CD4-positive, alpha-beta T cell treated with Interleukin-1 beta for 1 hour (primary cell): ENCODE measurements around the gene SLTM.
"Not testable (repeated sequence)": the region's sequence is repeated elsewhere in the genome, so short reads cannot be mapped to it uniquely, and the experiment has no call there.

Experiments
- DNase-seq, 2 donors: peaks; one replicate each; pipeline ENCODE4 v3.0.0-alpha.2; 2020 to 2022

Gene SLTM

DNA sequence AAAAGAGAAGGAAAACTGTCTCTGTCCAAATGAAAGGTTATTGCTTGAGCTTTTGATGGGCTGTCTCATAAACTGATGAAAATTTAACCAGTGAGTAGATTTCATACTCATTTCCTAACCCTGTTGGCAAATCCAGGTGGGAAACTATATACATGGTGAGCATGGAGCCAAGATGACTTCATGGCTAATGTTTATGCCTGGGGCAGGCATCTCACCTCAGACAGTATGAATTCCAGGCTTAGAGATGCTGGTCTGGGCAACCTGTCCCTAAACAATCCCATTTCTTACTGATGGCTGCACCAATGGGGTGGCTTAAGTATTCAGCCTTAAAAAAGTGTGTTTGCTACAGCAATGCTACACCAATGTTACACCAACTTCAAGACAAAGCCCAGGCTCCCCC is 58.1 kb downstream of the SLTM start:
- DNase-seq = no peak

DNA sequence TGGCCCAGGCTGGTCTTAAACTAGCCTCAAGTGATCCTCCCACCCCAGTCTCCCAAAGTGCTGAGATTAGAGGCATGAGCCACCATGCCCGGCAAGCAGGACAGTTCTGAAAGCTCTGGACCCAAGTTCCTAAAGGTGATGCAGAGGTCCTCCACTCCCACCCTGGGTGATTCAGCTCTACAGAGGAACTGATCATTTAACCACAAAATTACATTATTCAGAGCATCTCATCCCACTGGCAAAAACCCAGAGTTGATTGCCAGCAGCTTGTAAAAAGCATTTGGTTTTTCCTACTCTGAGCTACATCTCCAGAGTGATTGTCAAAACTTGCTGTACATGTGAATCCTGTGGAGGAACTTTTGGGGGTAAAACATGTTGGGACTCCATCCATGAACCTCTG is 60.2 kb downstream of the SLTM start:
- no peak for DNase-seq

DNA sequence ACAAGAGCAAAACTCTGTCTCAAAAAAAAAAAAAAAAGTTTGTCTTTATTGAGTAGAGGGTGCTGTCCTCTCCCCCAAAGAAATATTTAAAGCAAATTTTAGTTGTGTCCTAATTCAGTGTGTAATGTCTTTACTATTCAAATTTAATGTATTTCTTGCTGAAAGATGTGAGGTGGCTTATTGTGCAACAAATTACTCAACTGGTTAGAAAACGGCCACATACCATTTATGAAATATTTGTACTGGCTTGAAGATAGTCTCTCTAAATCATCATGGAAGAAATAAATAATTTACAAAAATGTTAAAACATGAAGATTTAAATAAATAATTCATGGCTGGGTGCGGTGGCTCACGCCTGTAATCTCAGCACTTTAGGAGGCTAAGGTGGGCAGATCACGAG is 63.0 kb downstream of the SLTM start:
- DNase-seq = no peak

DNA sequence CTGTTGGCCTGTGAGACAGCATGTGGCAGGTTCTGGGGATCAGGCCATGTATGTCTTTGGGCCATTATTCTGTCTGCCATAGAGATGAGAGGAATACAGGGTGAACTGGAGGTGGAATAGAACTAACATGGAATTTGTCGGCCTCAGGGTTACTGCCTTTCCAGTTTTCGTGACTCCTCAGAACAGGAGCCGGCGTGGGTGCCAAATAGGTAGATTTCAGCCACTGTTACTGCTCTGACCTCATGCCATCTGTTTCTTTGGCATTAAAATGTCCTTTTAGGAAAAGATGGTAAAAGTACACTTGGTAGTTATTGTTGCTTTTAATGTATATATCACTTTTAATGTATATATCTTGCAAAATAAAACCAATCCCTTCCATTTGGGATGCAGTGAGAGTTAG is 65.6 kb downstream of the SLTM start:
- DNase-seq = no peak

DNA sequence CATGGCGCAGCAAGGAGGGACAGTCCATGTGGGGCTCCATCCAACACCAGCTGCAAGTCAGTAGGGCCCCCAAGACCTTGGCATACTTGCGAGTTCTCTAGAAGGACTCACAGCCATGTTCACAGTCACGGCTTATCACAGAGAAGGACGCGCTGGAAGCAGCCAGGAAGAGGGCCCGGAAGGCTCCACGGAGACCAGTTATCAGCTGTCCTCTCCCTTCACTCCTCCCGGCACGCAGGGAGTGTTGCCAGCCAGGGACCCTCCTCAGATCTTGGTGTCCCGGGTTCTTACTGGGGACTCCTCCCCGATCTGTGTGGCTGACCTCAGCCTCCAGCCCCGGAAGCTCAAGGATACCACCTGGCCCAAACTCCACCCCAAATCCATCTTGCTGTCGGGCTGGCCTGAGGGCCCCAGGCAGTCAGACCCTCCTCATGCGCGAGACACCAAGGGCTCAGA is 68.0 kb downstream of the SLTM start:
- no peak for DNase-seq

DNA sequence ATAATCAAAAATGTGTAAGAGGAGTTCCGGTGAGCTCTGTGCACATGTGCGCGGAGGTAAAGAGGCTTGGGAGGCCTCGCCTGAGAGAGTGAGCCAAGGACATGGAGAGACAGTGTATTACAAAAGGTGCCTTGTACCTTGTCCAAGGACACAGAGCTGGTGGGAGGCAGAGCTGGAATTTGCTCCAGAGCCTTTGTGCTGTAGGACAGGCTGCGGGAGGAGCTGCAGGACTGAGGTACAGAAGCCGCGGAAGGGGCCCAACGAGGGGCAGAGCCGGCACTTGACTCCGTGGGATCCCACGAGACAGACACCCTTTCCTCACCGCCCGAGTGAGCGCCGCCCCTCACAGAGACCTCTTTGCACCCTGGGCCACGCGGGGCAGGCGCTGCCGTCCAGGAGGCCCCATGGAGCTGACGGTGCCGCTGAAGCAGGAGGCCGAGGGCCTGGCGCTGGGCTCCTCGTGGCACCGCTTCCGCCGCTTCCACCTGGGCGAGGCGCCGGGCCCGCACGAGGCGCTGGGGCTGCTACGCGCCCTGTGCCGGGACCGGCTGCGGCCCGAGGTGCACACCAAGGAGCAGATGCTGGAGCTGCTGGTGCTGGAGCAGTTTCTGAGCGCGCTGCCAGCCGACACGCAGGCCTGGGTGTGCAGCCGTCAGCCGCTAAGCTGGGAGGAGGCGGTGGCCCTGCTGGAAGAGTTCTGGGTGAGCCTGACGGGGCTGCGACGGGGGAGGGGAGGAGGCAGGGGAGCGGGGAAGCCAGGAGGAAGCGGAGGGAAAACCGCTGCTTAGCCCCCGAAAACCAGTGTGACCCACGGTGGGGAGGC is 68.7 kb downstream of the SLTM start:
- DNase-seq = peak in 1 of 2 donors; percentile 3

DNA sequence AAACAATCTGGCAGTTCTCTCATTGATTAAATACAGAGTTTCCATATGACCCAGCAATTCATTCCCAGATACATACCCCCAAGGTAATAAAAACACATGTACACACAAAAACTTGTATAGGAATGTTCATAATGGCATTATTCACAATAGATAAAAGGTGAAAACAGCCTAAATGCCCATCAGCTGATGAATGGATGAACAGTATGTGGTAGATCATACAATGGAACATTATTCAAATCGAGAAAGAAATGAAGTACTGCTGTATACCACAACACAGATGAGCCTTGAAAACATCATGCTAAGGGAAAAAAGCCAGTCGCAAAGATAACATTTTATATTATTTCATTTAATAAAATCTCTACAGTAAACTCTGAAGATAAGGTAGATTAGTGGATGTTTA is 71.2 kb downstream of the SLTM start:
- DNase-seq = no peak

DNA sequence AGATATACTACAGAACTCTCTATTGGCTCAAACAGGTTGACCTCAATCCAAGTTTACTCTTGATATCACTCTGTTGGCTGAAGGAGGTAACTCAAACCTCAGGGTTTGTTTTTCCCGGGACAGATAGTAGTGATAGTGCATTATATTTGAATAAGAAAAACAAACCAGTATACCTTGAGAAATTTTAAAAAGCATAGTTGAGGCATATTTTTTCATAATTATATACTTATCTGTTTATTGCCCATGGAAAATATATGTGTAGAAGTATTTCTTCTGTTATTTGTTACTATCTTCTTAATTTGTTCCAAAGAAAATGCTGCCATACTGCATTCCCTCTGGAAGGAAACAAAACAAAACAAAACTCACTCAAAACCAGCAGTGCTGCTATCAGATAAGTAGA is 76.9 kb downstream of the SLTM start:
- DNase-seq = not testable (repeated sequence)

DNA sequence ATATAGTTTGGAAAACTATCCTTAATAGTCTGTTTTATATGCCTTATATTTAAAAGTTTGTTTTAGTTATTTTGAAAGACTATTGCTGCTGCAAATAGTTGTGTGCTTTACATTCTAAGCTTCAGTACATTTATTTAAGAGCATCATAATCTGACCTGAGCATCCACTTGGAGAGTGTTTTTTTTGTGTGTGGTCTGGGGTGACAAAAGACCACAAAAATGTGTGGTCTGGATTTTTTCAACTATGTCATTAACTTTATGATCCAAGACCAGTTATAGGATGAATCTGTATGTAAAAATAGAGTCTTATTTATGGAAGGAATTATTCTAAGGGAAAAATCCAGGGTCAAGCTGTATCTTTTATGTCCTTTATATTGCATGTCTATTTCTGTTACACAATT is 77.4 kb downstream of the SLTM start:
- no peak for DNase-seq

DNA sequence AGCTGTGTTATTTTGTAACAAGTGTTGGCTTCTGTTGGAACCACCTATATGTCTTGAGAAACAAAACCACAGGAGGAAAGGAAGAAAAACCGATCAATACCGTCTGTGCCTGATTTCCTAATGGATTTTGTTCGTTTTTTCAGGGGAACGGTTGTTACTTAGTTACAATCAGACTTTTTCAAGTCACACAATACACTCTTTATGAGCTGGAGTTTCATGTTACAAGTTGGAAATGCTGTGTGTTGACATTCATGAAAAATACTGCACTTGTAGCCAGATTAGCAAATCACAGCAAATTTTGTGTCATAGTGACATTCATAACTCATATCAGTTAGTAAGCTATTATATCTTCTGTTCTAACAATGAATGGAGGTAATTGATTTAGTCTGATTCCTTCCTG is 78.9 kb downstream of the SLTM start:
- no peak for DNase-seq

DNA sequence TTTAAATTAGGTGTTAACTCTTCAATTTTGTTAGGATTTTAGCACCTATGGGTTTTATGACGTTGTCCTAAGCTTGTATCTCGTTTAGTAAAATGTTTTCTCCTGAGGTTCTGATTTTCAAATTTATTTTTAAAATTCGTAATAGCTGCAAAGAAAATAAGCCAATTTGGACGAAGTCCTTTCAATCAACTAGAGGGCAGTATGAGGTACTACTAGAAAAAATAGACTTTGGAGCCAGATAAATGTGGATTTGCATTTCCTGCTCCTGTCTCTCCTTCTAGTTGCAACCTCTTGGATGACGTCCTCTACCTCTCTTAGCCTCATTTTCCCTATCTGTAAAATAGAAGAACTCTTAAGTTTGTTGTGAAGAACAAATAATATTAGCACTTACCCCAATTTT is 81.1 kb downstream of the SLTM start:
- DNase-seq = no peak

DNA sequence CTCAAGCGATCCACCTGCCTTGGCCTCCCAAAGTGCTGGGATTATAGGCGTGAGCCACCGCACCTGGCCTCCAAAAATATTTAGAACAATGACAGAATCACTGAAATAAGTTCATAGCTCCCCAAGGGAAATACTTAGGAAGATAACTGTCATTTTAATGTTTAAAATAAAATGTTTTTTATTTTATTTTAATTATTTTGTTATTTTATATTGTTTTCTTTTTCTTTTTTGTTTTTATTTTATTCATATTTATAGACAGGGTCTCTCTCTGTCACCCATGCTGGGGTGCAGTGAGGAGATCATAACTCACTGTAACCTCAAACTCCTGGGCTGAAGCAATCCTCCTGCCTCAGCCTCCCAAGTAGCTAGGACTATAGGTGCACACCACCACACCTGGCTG is 82.3 kb downstream of the SLTM start:
- DNase-seq = not testable (repeated sequence)

DNA sequence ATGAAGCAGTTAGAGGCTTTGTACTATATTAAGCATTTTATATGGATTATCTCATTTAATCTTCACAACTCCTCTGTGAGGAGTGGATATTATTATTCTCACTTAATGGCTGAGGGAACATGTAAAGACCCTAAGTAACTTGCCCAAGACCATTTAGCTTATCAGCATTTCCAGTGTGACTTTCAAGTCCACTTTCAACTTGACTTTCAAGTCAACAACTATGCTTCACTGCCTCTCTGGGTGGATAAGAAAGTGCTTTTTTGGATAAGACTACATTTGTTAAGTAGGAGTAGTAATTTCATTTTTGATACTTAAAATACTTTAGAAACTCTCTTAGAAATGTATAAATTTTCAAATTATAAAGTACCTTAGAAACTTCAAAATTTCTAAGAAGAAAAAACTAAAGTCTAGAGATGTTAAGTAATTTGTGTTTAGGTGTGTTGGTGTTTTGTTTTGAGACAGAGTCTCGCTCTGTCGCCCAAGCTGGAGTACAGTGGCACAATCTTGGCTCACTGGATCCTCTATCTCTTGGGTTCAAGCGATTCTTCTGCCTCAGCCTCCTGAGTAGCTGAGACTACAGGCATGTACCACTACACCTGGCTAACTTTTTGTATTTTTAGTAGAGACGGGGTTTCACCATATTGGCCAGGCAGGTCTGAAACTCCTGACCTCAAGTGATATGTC is 90.6 kb downstream of the SLTM start:
- no peak for DNase-seq

DNA sequence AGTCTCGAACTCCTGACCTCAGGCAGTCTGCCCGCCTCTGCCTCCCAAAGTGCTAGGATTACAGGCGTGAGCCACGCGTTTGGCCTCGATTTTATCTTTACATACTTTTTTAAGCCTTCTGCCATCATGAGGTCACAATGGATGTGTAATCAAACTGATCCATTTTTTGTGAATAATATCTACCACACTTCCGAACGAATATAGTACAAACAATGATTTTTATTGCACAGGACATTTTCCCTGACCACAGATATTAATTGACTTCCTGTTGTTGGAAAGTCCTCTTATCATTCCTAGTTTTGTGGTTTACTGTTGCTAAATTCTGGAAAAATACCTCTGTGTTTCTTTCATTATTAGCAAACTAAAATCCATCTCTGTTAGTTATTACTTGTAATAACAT is 93.4 kb downstream of the SLTM start:
- no peak for DNase-seq

DNA sequence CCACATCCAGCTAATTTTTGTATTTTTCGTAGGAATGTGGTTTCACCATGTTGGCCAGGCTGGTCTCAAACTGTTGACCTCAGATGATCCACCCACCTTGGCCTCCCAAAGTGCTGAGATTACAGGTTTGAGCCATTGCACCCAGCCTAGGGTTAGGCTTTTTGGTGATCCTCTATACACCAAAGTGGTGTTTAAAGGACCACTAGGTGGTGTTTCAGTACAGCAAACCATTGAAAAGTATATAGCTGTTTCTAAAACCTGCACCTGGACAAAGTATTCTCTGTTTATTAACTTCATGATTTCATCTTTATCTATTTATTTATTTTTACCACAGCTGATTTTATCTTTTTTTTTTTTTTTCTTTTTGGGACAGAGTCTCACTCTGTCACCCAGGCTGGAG is 94.0 kb downstream of the SLTM start:
- DNase-seq = no peak

DNA sequence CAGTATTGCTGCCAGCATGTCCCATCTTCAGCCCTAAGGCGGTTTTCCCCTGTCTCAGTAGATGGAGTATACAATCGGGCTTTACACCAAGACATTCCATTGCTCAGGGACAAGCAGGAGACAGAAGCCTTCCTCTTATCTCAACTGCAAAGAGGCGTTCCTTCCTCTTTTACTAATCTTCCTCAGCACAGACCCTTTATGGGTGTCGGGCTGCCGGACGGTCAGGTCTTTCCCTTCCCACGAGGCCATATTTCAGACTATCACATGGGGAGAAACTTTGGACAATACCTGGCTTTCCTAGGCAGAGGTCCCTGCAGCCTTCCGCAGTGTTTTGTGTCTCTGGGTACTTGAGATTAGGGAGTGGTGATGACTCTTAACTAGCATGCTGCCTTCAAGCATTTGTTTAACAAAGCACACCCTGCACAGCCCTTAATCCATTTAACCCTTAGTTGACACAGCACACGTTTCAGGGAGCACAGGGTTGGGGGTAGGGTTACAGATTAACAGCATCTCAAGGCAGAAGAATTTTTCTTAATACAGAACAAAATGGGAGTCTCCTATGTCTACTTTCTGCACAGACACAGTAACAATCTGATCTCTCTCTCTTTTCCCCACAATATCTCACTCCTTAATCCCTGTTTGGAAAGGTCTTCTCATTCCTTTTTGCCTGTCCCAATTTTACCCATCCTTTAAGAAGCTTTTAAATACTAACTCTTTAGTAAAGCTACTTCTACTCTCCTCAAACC is 99.6 kb downstream of the SLTM start:
- not testable (repeated sequence) for DNase-seq

DNA sequence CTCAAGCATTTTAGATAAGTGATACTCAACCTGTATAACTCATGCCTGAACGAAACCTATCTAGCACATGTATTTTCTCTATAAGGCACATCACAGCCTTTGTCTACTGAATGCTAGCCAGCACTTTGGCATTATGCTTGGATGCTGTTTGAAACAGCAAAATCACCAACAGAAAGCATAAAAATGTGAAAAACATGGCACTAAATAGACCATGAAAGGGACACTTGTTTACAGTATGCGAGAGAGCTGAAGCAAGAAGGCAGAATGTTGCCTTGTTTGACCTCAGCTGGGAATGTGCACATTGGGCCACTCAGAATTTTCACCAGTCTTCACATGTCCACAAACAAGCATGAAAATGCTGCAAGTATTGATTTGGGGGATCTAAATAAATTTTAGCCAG is 102.9 kb downstream of the SLTM start:
- DNase-seq = no peak
